PFSK-1 (cell line): ENCODE results near the gene NCKIPSD.

Experiments used
- POLR2AphosphoS5 ChIP-seq: IDR thresholded peaks from 2 replicates; pipeline ENCODE4 v1.6.1; 2012; ENCODE audit warnings: low read depth, mild to moderate bottlenecking, control low read depth, low read length, moderate library complexity
- TAF1 ChIP-seq: IDR thresholded peaks from 2 replicates; pipeline ENCODE4 v1.6.1; 2012; ENCODE audit warnings: low read length, control low read depth, borderline replicate concordance; ENCODE audit not compliant: insufficient read depth
- TF ChIP-seq, protein P1 (sequence below), 2 experiments: IDR thresholded peaks; 2 replicates each; pipeline versions ENCODE4 v1.6.1 to v1.8.0; 2011 to 2012; ENCODE audit warnings: low read depth in 2 of 2, low read length in 2 of 2, control low read depth in 1 of 2, inconsistent platforms in 1 of 2, mild to moderate bottlenecking in 1 of 2, moderate library complexity in 1 of 2; ENCODE audit not compliant: insufficient read depth in 1 of 2

DNA sequence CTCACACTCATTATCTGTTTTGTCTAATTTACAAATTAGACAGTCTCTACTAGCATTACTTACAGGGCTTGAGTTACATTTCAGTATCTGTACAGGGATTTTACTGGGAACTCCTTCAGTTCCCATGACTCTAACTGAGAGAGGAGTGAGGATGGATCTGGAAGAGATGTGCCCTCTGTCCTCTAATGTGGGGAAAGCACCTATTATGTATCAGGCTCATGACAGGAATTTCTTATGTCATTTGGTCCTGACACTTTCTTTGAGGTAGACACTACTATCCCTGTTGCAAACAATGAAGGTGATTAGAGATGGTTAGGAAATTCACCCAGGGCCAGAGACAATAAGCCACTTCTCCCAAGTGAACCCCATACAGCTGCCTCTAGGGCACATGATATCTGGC, 10.9 kb upstream of the NCKIPSD start:
- TF ChIP-seq TAF1 (no peak), POLR2AphosphoS5 (no peak)
- TF ChIP-seq, protein P1, sequence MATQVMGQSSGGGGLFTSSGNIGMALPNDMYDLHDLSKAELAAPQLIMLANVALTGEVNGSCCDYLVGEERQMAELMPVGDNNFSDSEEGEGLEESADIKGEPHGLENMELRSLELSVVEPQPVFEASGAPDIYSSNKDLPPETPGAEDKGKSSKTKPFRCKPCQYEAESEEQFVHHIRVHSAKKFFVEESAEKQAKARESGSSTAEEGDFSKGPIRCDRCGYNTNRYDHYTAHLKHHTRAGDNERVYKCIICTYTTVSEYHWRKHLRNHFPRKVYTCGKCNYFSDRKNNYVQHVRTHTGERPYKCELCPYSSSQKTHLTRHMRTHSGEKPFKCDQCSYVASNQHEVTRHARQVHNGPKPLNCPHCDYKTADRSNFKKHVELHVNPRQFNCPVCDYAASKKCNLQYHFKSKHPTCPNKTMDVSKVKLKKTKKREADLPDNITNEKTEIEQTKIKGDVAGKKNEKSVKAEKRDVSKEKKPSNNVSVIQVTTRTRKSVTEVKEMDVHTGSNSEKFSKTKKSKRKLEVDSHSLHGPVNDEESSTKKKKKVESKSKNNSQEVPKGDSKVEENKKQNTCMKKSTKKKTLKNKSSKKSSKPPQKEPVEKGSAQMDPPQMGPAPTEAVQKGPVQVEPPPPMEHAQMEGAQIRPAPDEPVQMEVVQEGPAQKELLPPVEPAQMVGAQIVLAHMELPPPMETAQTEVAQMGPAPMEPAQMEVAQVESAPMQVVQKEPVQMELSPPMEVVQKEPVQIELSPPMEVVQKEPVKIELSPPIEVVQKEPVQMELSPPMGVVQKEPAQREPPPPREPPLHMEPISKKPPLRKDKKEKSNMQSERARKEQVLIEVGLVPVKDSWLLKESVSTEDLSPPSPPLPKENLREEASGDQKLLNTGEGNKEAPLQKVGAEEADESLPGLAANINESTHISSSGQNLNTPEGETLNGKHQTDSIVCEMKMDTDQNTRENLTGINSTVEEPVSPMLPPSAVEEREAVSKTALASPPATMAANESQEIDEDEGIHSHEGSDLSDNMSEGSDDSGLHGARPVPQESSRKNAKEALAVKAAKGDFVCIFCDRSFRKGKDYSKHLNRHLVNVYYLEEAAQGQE (IDR thresholded peaks at IDR 0.05; ENCODE audit: insufficient read depth in 1 of 2, low read depth in 2 of 2, low read length in 2 of 2): no peak
